CD8-positive, alpha-beta memory T cell (primary cell): Measurements from ENCODE around the gene RABEPK. TPM values are rescaled to one million over a fixed set of nuclear protein-coding genes. Genes with fewer than 3 reads are reported as not detected.
A peak's percentile ranks its signal among the peaks of the same experiment; 100 is the strongest.
"Not testable (repeated sequence)": the region's sequence is repeated elsewhere in the genome, so short reads cannot be mapped to it uniquely, and the experiment has no call there.

Source experiments
- CTCF ChIA-PET: fragments of 350-600 bp; sonication (Branson Sonifier 250); formaldehyde crosslinking; loops from one replicate; lab custom pipeline; 2021; ENCODE audit warnings: antibody characterized with exemption; lab: Charles Lee
- POLR2A ChIA-PET: fragments of 350-600 bp; sonication (Branson Sonifier 250); formaldehyde crosslinking; loops from one replicate; lab custom pipeline; 2021; ENCODE audit warnings: antibody characterized with exemption; lab: Charles Lee
- DNase-seq, 5 donors: peaks; one replicate each; pipeline versions ENCODE4 v3.0.0 to v3.0.0-alpha.2; 2020 to 2022; ENCODE audit warnings: mixed read lengths in 1 of 5
- H3K27ac ChIP-seq: one replicate; pipeline ENCODE4 v1.7.0; 2013; ENCODE audit warnings: low read depth, mild to moderate bottlenecking, low read length, moderate library complexity
- H3K27me3 ChIP-seq: 2 replicates; pipeline ENCODE4 v1.7.0; 2013; ENCODE audit warnings: low read length, mild to moderate bottlenecking; ENCODE audit not compliant: insufficient read depth, poor library complexity, severe bottlenecking
- H3K36me3 ChIP-seq: 2 replicates; pipeline ENCODE4 v1.7.0; 2013; ENCODE audit warnings: mild to moderate bottlenecking, low read length, moderate library complexity; ENCODE audit not compliant: insufficient read depth
- H3K4me1 ChIP-seq: 2 replicates; pipeline ENCODE4 v1.7.0; 2013; ENCODE audit warnings: mild to moderate bottlenecking, low read length, moderate library complexity; ENCODE audit not compliant: insufficient read depth
- H3K4me3 ChIP-seq: 2 replicates; pipeline ENCODE4 v1.7.0; 2013; ENCODE audit warnings: mild to moderate bottlenecking, low read length
- H3K9me3 ChIP-seq: 2 replicates; pipeline ENCODE4 v1.7.0; 2013; ENCODE audit warnings: mild to moderate bottlenecking, low read length
- H3K27ac Mint-ChIP-seq, 8 donors: one replicate each; pipeline ENCODE4 v1.8.0; 2020 to 2021; ENCODE audit warnings: mixed read lengths in 8 of 8, mild to moderate bottlenecking in 6 of 8, inconsistent platforms in 3 of 8, moderate library complexity in 3 of 8
- H3K27me3 Mint-ChIP-seq, 2 donors: one replicate each; pipeline ENCODE4 v1.8.0; 2020 to 2021; ENCODE audit warnings: mixed read lengths in 2 of 2, mild to moderate bottlenecking in 1 of 2, moderate library complexity in 1 of 2
- H3K36me3 Mint-ChIP-seq, 3 donors: one replicate each; pipeline ENCODE4 v1.8.0; 2020 to 2021; ENCODE audit warnings: mixed read lengths in 3 of 3, inconsistent platforms in 1 of 3, mild to moderate bottlenecking in 1 of 3
- H3K4me1 Mint-ChIP-seq, 3 donors: one replicate each; pipeline ENCODE4 v1.8.0; 2020 to 2021; ENCODE audit warnings: mixed read lengths in 3 of 3, inconsistent platforms in 1 of 3, mild to moderate bottlenecking in 1 of 3
- H3K4me3 Mint-ChIP-seq, 7 donors: one replicate each; pipeline ENCODE4 v1.8.0; 2020 to 2021; ENCODE audit warnings: mixed read lengths in 7 of 7, mild to moderate bottlenecking in 6 of 7, moderate library complexity in 4 of 7, inconsistent platforms in 2 of 7
- H3K9me3 Mint-ChIP-seq, 5 donors: one replicate each; pipeline ENCODE4 v1.8.0; 2020 to 2022; ENCODE audit warnings: mixed read lengths in 5 of 5, mild to moderate bottlenecking in 3 of 5, moderate library complexity in 2 of 5, inconsistent platforms in 1 of 5
- polyA plus RNA-seq: library from polyadenylated mRNA; unstranded; fragments of 300-500 nt; fragmentation: Illumina TruSeq; gene quantifications from one replicate; pipeline ENCODE4 v1.2.3, GENCODE V29; 2021
- total RNA-seq, 2 experiments: library from RNA; stranded (reverse); gene quantifications; one replicate each; pipeline ENCODE4 v1.2.3, GENCODE V29; 2021

RABEPK gene, protein sequence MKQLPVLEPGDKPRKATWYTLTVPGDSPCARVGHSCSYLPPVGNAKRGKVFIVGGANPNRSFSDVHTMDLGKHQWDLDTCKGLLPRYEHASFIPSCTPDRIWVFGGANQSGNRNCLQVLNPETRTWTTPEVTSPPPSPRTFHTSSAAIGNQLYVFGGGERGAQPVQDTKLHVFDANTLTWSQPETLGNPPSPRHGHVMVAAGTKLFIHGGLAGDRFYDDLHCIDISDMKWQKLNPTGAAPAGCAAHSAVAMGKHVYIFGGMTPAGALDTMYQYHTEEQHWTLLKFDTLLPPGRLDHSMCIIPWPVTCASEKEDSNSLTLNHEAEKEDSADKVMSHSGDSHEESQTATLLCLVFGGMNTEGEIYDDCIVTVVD
- total RNA-seq: 10 to 100 TPM; 39.6 to 40.1 TPM
- polyA plus RNA-seq: 32.6 TPM

DNA sequence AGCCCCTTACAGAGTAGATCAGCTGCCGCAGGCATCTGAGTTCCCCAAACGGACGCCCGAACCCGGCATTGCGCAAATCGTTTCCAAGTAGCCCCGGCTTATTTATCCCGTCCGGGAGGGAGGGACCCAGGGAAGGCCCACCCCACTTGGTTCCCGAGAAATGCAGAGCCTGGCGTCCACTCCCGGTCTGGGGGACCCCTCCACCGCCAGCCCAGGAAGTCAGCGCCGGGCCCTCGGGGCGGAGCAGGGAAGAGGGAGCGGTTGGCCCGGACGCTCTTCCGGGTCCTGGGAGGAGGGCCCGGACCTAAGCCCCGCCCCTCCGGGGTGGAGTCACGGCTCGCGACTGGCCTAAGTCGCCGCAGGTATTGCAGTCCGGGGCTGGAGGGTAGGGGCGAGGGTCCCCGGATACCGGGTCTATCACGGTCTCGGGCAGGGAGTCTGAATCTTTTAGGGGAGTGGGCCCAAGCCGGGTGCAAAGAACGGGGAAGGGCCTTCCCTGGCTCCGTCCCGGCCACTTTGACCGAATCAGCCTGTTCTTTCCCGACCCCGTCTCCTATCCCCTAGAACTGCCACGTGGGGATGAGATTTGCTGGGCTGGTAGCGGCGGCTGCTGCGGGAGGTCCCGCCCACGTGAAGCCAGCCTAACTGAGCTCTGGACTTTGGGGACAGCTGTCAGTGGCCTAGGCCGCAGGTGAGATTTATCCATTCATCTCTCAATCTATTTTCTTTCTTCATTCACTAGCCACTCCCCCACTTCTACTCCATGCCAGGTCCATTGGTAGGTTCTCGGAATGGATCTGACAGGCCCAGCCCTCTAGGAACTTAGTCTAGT lies at the start of gene RABEPK:
Gene RABEPK, plus strand, starts transcription at position 327 of the 832 bp plus-strand sequence. CDS start 2,472 bp downstream, outside the sequence.
- Mint-ChIP-seq H3K36me3 (peaks cover 0 to 24% (median 9%) of the 10 kb centered on the region in 3 donors), H3K27me3 (no peaks in the 10 kb centered on the region), H3K9me3 (no peaks in the 10 kb centered on the region), H3K27ac (peak within 1 kb of the TSS; percentile 89 to 98 (median 94)), H3K4me1 (peaks cover 34 to 41% (median 40%) of the 10 kb centered on the region in 3 donors), H3K4me3 (peak within 1 kb of the TSS; percentile 91 to 98 (median 93))
- ChIA-PET POLR2A (interaction anchor here (0.6 to 4.9 kb wide), 6 partner anchors 10 to 256 kb away, joined by 3 to 29 read pairs (median 8); partner anchors contain the start of gene HSPA5), CTCF (interaction anchor here (2.1 kb wide), 1 partner anchor 10 kb away, joined by 7 read pairs; no protein-coding TSS in a partner anchor)
- H3K4me3 ChIP-seq: peak within 1 kb of the TSS; percentile 80
- H3K27me3 ChIP-seq: no peaks in the 10 kb centered on the region
- H3K36me3 ChIP-seq: no peaks in the 10 kb centered on the region
- peak; percentile 84 to 92 (median 88) for DNase-seq
- H3K9me3 ChIP-seq: no peaks in the 10 kb centered on the region
- H3K27ac ChIP-seq: peak within 1 kb of the TSS; percentile 83
- peaks cover 32% of the 10 kb centered on the region for H3K4me1 ChIP-seq

- no peaks in the 10 kb centered on the region for H3K9me3 Mint-ChIP-seq
- no peak overlapping the region for H3K4me3 ChIP-seq
- H3K27ac Mint-ChIP-seq: no peak overlapping the region
- H3K4me1 Mint-ChIP-seq: peaks cover 0 to 5% (median 3%) of the 10 kb centered on the region in 3 donors
- no peak for DNase-seq
- H3K27me3 ChIP-seq: no peaks in the 10 kb centered on the region
- ChIA-PET CTCF (interaction anchor here (2.0 kb wide), 1 partner anchor 9 kb away, joined by 7 read pairs; the partner anchor contains the start of gene SCAI), POLR2A (no interaction called here)
- H3K4me1 ChIP-seq: no peaks in the 10 kb centered on the region
- no peaks in the 10 kb centered on the region for H3K27me3 Mint-ChIP-seq
- peaks cover 22% of the 10 kb centered on the region for H3K36me3 ChIP-seq
- no peaks in the 10 kb centered on the region for H3K9me3 ChIP-seq
- peaks cover 3 to 68% (median 16%) of the 10 kb centered on the region in 3 donors for H3K36me3 Mint-ChIP-seq
- no peak overlapping the region for H3K27ac ChIP-seq
- H3K4me3 Mint-ChIP-seq: no peak overlapping the region
Observed at GRCh38 chr9:125151730-125152129, 48.6 kb upstream of the RABEPK start.

DNA sequence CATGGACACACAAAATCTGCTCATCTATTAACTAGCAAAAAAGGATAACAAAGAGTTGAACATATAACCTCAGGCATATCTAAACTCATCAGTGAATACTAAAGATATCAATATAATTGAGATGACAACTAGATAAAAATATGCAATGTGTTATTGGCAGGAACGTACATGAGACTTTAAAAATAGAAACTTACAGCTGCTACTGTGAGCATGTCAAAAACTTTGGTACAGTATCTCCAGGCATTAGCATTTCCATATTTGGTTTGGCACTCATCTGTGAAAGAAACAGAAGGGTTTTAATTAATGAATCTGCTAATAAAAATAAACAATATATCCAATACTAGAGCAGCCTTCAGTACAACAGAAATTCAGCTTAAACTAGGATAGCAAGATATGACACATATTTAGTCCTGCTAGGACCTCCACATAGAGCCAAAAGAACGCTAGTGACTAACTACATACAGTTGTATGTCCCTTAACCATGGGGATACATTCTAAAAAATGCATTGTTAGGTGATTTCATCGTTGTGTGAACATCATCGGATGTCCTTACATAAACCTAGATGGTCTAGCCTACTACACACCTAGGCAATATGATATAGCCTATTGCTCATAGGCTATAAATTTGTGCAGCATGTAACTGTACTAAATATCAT lies 46.5 kb upstream of the RABEPK start:
- peaks cover 22% of the 10 kb centered on the region for H3K36me3 ChIP-seq
- POLR2A ChIA-PET: no interaction called here

DNA sequence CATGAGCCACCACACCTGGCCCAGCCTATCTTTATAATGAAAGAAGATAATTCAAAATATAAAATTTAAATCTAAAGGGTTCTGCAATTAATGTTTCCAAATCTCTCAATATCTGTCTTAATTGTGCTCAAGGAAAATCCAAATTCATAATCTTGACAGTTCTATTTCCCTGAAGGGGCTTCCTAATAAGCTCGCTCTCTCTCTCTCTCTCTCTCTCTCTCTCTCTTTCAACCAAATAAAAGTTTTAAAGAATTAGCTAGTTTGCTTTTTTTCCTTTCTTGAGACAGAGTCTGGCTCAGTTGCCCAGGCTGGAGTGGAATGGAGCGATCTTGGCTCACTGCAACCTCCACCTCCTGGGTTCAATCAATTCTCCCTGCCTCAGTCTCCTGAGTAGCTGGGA lies 43.8 kb upstream of the RABEPK start:
- H3K27me3 ChIP-seq: no peaks in the 10 kb centered on the region
- Mint-ChIP-seq H3K27ac (peak overlapping the region in 1 of 8 donors; percentile 76), H3K36me3 (peaks cover 0 to 64% (median 14%) of the 10 kb centered on the region in 3 donors), H3K4me3 (no peak overlapping the region), H3K9me3 (no peaks in the 10 kb centered on the region), H3K4me1 (peaks cover 6 to 11% (median 11%) of the 10 kb centered on the region in 3 donors), H3K27me3 (no peaks in the 10 kb centered on the region)
- no peak overlapping the region for H3K4me3 ChIP-seq
- no peak overlapping the region for H3K27ac ChIP-seq
- CTCF ChIA-PET: no interaction called here
- H3K36me3 ChIP-seq: peaks cover 17% of the 10 kb centered on the region
- no peaks in the 10 kb centered on the region for H3K4me1 ChIP-seq
- POLR2A ChIA-PET: no interaction called here
- no peaks in the 10 kb centered on the region for H3K9me3 ChIP-seq
- no peak for DNase-seq

More for the DNA sequence above, 46.5 kb upstream of the RABEPK start:
- peak overlapping the region in 1 of 8 donors; percentile 46 for H3K27ac Mint-ChIP-seq
- H3K4me1 Mint-ChIP-seq: peaks cover 0 to 5% (median 3%) of the 10 kb centered on the region in 3 donors
- H3K27me3 ChIP-seq: no peaks in the 10 kb centered on the region
- H3K4me3 ChIP-seq: no peak overlapping the region
- no peak overlapping the region for H3K4me3 Mint-ChIP-seq
- H3K36me3 Mint-ChIP-seq: peaks cover 3 to 79% (median 19%) of the 10 kb centered on the region in 3 donors
- DNase-seq: no peak
- no peak overlapping the region for H3K27ac ChIP-seq
- no peaks in the 10 kb centered on the region for H3K9me3 ChIP-seq
- H3K9me3 Mint-ChIP-seq: no peaks in the 10 kb centered on the region
- H3K4me1 ChIP-seq: no peaks in the 10 kb centered on the region
- CTCF ChIA-PET: no interaction called here
- no peaks in the 10 kb centered on the region for H3K27me3 Mint-ChIP-seq

DNA sequence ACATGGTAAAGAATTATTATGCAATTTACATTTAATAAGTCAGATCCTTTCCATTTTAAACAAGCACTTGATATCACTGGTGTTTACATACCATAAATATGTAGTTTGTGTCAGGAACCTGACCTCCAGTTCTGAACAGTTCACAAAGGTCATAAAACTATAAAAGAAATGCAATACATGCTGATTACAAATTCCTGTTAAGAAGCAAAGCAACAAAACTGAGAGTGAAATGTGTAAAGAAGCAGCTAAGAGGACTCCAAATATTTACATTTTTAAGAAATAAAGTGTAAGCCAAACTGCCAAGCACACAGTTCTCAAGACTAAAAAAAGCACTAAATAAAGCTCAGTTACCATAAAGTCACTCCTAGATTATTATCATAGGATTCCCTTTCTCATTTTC lies 39.6 kb upstream of the RABEPK start:
- no peaks in the 10 kb centered on the region for H3K9me3 Mint-ChIP-seq
- no peak overlapping the region for H3K27ac ChIP-seq
- H3K27ac Mint-ChIP-seq: peak overlapping the region in 3 of 8 donors; percentile 56 to 77 (median 64)
- H3K4me1 ChIP-seq: no peaks in the 10 kb centered on the region
- DNase-seq: no peak
- H3K4me3 ChIP-seq: no peak overlapping the region
- no peaks in the 10 kb centered on the region for H3K9me3 ChIP-seq
- H3K27me3 ChIP-seq: no peaks in the 10 kb centered on the region
- peaks cover 0 to 39% (median 7%) of the 10 kb centered on the region in 3 donors for H3K36me3 Mint-ChIP-seq
- CTCF ChIA-PET: no interaction called here
- H3K4me1 Mint-ChIP-seq: peaks cover 8 to 18% (median 11%) of the 10 kb centered on the region in 3 donors
- no peaks in the 10 kb centered on the region for H3K36me3 ChIP-seq
- H3K27me3 Mint-ChIP-seq: no peaks in the 10 kb centered on the region
- POLR2A ChIA-PET: no interaction called here
- no peak overlapping the region for H3K4me3 Mint-ChIP-seq

GRCh38 chr9:125161284-125161918 lies 38.9 kb upstream of the RABEPK start:
- H3K27ac Mint-ChIP-seq: peak overlapping the region in 4 of 8 donors; percentile 56 to 77 (median 68)
- no peaks in the 10 kb centered on the region for H3K9me3 Mint-ChIP-seq
- no peaks in the 10 kb centered on the region for H3K36me3 ChIP-seq
- no peak overlapping the region for H3K27ac ChIP-seq
- H3K36me3 Mint-ChIP-seq: peaks cover 0 to 43% (median 7%) of the 10 kb centered on the region in 3 donors
- no peaks in the 10 kb centered on the region for H3K27me3 Mint-ChIP-seq
- H3K4me1 Mint-ChIP-seq: peaks cover 8 to 18% (median 11%) of the 10 kb centered on the region in 3 donors
- H3K4me3 Mint-ChIP-seq: no peak overlapping the region
- H3K9me3 ChIP-seq: no peaks in the 10 kb centered on the region
- no peaks in the 10 kb centered on the region for H3K4me1 ChIP-seq
- no peak for DNase-seq
- CTCF ChIA-PET: no interaction called here
- POLR2A ChIA-PET: no interaction called here
- no peak overlapping the region for H3K4me3 ChIP-seq
- H3K27me3 ChIP-seq: no peaks in the 10 kb centered on the region

GRCh38 chr9:125162891-125163290 lies 37.5 kb upstream of the RABEPK start:
- Mint-ChIP-seq H3K4me1 (peaks cover 8 to 18% (median 11%) of the 10 kb centered on the region in 3 donors), H3K36me3 (peaks cover 0 to 31% (median 6%) of the 10 kb centered on the region in 3 donors)
- H3K27me3 Mint-ChIP-seq, H3K4me3 Mint-ChIP-seq, H3K27ac ChIP-seq, POLR2A ChIA-PET, H3K4me1 ChIP-seq, H3K9me3 Mint-ChIP-seq, H3K36me3 ChIP-seq, DNase-seq, H3K27ac Mint-ChIP-seq, H3K4me3 ChIP-seq, H3K27me3 ChIP-seq, H3K9me3 ChIP-seq: not testable (repeated sequence)
- CTCF ChIA-PET: interaction anchor here (1.3 kb wide), 1 partner anchor 40 kb away, joined by 3 read pairs; no protein-coding TSS in a partner anchor
